ENCODE data around the gene ARHGAP30.

DNA sequence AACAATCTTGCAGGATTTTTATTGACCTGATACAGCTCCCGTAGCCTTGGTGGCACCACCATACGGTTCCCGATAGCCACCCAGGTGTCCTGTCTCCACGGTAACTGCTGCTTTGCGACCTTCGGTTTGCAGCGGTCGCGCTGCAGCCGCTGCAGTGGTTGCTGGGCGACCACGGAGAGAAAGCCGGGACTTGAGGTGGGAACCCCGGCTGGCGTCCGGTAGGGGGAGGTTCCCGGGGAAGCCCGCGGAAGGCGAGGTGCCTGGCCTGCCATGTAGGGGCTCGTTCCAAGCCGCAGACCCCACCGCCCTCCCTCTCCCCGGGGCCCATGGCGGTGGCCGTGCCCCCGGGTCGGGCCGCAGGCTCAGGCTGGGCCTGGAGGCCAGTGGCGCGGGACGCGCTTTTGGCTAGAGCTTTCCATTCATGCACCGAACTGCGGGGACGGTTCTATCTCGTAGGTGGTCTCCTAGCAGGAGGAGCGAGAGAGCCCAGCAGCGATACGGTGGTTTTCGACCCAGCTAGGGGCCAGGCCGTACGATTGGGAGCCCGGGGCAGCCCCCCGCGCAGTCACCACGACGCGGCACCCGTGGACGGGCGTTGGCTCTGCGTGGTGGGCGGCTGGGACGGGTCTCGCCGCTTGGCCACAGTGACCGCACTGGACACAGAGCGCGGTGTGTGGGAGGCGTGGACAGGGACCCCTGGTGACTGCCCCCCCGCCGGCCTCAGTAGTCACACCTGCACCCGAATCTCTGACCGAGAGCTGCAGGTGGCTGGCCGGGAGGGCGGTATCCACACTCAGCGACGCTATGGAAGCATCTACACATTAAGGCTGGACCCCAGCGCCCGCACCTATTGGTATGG, 28.7 kb upstream of the ARHGAP30 start, which contains the start of gene KLHDC9:
- TF ChIP-seq, protein P1, sequence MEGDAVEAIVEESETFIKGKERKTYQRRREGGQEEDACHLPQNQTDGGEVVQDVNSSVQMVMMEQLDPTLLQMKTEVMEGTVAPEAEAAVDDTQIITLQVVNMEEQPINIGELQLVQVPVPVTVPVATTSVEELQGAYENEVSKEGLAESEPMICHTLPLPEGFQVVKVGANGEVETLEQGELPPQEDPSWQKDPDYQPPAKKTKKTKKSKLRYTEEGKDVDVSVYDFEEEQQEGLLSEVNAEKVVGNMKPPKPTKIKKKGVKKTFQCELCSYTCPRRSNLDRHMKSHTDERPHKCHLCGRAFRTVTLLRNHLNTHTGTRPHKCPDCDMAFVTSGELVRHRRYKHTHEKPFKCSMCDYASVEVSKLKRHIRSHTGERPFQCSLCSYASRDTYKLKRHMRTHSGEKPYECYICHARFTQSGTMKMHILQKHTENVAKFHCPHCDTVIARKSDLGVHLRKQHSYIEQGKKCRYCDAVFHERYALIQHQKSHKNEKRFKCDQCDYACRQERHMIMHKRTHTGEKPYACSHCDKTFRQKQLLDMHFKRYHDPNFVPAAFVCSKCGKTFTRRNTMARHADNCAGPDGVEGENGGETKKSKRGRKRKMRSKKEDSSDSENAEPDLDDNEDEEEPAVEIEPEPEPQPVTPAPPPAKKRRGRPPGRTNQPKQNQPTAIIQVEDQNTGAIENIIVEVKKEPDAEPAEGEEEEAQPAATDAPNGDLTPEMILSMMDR (IDR thresholded peaks at IDR 0.05; ENCODE audit: low read depth, low read length, poor library complexity, severe bottlenecking) = no peak
- no peak for TF ChIP-seq EZH2phosphoT487 (IDR thresholded peaks at IDR 0.05; ENCODE audit: borderline replicate concordance, low read length)

Data from DOHH2 (cell line).